ENCODE data around the gene OSM. TPM values are rescaled to one million over a fixed set of nuclear protein-coding genes. Genes with fewer than 3 reads are reported as not detected.
A peak's percentile ranks its signal among the peaks of the same experiment; 100 is the strongest.

OSM gene
- total and polyA plus RNA-seq, 2 experiments from 2014 or later = 1.5 TPM; not detected in 1

DNA sequence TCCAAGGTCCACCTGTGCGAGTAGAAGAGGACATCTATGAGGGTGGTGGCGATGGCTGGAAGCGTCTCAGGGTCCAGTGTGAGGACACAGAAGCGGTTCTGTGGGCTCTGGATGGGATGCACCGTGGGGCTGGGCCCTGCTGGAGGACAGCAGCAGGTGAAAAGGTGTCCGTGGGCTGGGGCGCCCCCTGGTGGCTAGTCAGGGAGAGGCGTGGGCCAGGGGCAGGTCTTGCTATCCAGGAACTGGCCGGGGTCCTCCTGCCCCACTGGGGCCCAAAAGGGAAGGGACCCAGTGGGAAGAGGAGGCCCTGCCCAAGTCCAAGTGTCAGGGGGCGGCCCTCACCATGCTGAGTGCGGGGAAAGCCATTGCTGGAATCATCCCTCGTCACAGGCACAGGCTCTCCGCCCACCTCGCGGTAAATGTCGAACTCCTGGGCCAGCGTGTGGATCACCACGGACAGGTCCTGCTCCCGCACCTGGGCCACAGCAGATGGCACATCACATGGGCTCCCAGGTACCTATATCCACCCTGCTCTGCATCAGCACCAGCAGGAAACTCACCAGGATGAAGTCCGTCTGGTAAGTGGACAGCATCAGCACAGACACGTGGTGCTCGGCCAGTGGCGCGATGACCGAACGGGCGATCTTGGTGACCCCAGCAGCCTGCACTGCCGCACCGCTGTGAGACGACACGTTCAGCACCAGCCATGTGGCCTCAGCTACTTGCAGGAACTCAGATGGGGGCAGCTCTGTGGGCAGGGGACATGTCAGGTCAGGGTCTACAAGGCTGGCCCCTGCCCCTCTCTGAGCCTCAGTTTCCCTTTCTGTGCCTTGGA, 20.4 kb upstream of the OSM start:
- peaks cover 10% of the 10 kb centered on the region for H3K4me1 ChIP-seq (ENCODE audit: insufficient read depth)
- H3K4me3 ChIP-seq = no peak overlapping the region
- TF ChIP-seq CTCF (IDR thresholded peaks at IDR 0.05; ENCODE audit: poor library complexity) (peak; percentile 79), EZH2phosphoT487 (IDR thresholded peaks at IDR 0.05; ENCODE audit: low read depth, severe bottlenecking, unreplicated experiment) (no peak)
- no peaks in the 10 kb centered on the region for H3K79me2 ChIP-seq
- no peaks in the 10 kb centered on the region for H3K36me3 ChIP-seq (replicated peaks; ENCODE audit: insufficient read depth, low read depth)
- H3K9me3 ChIP-seq (ENCODE audit: low read depth) = no peaks in the 10 kb centered on the region
- no peaks in the 10 kb centered on the region for H3K9me2 ChIP-seq (replicated peaks; ENCODE audit: insufficient read depth)
- no peak overlapping the region for H3K27ac ChIP-seq
- H4K20me1 ChIP-seq (ENCODE audit: insufficient read depth, poor library complexity, severe bottlenecking) = no peaks in the 10 kb centered on the region
- 73% methylated on average over 31 of the region's 31 CpGs for WGBS (ENCODE audit: low lambda C conversion rate, missing lambda C conversion rate)
- DNase-seq (ENCODE audit: low spot score) = peak; percentile 74
- H3K4me2 ChIP-seq = no peak overlapping the region
- H2AFZ ChIP-seq = no peak overlapping the region
- no peaks in the 10 kb centered on the region for H3K27me3 ChIP-seq

- Histone ChIP-seq H3K9me2 (replicated peaks; ENCODE audit: insufficient read depth) (no peaks in the 10 kb centered on the region), H3K27me3 (no peaks in the 10 kb centered on the region), H3K4me3 (no peak overlapping the region), H4K20me1 (ENCODE audit: insufficient read depth, poor library complexity, severe bottlenecking) (no peaks in the 10 kb centered on the region), H3K4me1 (ENCODE audit: insufficient read depth) (peaks cover 10% of the 10 kb centered on the region), H3K27ac (no peak overlapping the region), H3K79me2 (no peaks in the 10 kb centered on the region), H2AFZ (no peak overlapping the region), H3K36me3 (replicated peaks; ENCODE audit: insufficient read depth, low read depth) (no peaks in the 10 kb centered on the region), H3K9me3 (ENCODE audit: low read depth) (no peaks in the 10 kb centered on the region), H3K4me2 (no peak overlapping the region)
- DNase-seq (ENCODE audit: low spot score) = no peak
- TF ChIP-seq CTCF (IDR thresholded peaks at IDR 0.05; ENCODE audit: poor library complexity) (no peak), EZH2phosphoT487 (IDR thresholded peaks at IDR 0.05; ENCODE audit: low read depth, severe bottlenecking, unreplicated experiment) (no peak), EZH2 (IDR thresholded peaks at IDR 0.05; ENCODE audit: borderline replicate concordance) (no peak)
- 93% methylated on average over 5 of the region's 5 CpGs for WGBS (ENCODE audit: low lambda C conversion rate, missing lambda C conversion rate)
Measured at GRCh38 chr22:30286331-30286730, 19.7 kb upstream of the OSM start.

DNA sequence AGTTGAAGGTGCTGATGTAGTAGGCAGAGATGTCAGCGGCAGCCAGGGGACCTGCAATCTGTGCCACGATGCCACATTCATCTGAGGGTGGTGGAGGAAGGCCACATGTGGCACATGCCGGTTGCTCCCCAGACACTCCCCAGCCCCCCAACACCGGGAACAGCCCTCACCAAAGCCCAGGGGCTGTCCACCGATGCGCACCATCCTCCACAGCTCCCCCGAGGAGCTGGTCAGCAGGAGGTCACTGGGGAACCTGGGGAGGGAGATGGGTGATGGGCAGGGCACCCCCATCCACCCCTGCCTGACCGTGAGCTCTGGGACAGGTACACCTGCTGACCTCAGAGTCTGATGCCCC, 19.2 kb upstream of the OSM start:
- DNase-seq (ENCODE audit: low spot score) = no peak
- Histone ChIP-seq H3K9me3 (ENCODE audit: low read depth) (no peaks in the 10 kb centered on the region), H3K4me3 (no peak overlapping the region), H3K27me3 (no peaks in the 10 kb centered on the region), H2AFZ (no peak overlapping the region), H3K27ac (no peak overlapping the region), H4K20me1 (ENCODE audit: insufficient read depth, poor library complexity, severe bottlenecking) (no peaks in the 10 kb centered on the region), H3K4me2 (no peak overlapping the region), H3K36me3 (replicated peaks; ENCODE audit: insufficient read depth, low read depth) (no peaks in the 10 kb centered on the region), H3K4me1 (ENCODE audit: insufficient read depth) (peaks cover 9% of the 10 kb centered on the region), H3K9me2 (replicated peaks; ENCODE audit: insufficient read depth) (no peaks in the 10 kb centered on the region), H3K79me2 (no peaks in the 10 kb centered on the region)
- TF ChIP-seq EZH2phosphoT487 (IDR thresholded peaks at IDR 0.05; ENCODE audit: low read depth, severe bottlenecking, unreplicated experiment) (no peak), CTCF (IDR thresholded peaks at IDR 0.05; ENCODE audit: poor library complexity) (no peak), EZH2 (IDR thresholded peaks at IDR 0.05; ENCODE audit: borderline replicate concordance) (no peak)
- WGBS (ENCODE audit: low lambda C conversion rate, missing lambda C conversion rate) = 84% methylated on average over 7 of the region's 8 CpGs

All from hepatocyte (in vitro differentiated cells).